Epithelial cell of esophagus (primary cell): ENCODE results near the gene PODXL2.

Experiments used
- DNase-seq: peaks from one replicate; pipeline ENCODE4 v3.0.0; 2010; ENCODE audit warnings: low read depth
- H3K4me3 ChIP-seq: 2 replicates; pipeline ENCODE4 v1.5.1; 2011; ENCODE audit warnings: mild to moderate bottlenecking, low read length, control low read depth
- TF ChIP-seq, protein P1 (sequence below): IDR thresholded peaks from 2 replicates; pipeline ENCODE4 v1.5.1; 2011; ENCODE audit warnings: low read depth, mild to moderate bottlenecking, low read length, control low read depth, inconsistent platforms; ENCODE audit not compliant: insufficient read depth; ENCODE audit errors: missing control alignments

The PODXL2 gene

DNA sequence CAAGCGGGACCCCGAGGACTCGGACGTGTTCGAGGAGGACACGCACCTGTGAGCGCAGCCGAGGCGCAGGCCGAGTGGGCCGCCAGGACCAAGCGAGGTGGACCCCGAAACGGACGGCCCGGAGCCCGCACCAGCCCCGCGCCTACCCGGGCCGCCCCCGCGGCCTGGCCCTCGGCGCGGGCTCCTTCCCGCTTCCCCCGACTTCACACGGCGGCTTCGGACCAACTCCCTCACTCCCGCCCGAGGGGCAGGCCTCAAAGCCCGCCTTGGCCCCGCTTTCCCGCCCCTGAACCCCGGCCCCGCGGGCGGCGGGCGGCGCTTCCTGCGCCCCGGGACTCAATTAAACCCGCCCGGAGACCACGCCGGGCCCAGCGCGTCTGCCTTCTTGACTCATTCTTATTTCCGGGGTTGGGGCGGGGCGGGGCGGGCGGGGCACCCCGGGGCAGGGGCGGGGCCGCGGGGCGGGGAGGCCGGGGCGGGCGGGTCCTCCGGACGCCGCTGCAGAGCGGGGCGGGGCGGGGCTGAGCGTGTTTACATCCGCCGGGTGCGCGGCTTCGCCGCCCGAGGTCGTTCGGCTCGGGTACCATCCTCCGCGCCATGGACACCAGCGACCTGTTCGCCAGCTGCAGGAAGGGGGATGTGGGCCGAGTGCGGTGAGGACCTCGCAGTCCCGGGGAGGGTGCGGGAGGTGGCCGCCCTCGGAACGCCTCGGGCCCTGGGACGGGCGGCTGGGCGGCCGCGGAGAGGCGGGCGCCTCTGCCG lies 43.6 kb downstream of the PODXL2 start, which contains the start of gene ABTB1:
Gene ABTB1 (plus strand): TSS at position 524 of the 762 bp plus-strand sequence. CDS start 74 bp downstream, at position 598.
- peak; percentile 80 for DNase-seq
- TF ChIP-seq, protein P1, sequence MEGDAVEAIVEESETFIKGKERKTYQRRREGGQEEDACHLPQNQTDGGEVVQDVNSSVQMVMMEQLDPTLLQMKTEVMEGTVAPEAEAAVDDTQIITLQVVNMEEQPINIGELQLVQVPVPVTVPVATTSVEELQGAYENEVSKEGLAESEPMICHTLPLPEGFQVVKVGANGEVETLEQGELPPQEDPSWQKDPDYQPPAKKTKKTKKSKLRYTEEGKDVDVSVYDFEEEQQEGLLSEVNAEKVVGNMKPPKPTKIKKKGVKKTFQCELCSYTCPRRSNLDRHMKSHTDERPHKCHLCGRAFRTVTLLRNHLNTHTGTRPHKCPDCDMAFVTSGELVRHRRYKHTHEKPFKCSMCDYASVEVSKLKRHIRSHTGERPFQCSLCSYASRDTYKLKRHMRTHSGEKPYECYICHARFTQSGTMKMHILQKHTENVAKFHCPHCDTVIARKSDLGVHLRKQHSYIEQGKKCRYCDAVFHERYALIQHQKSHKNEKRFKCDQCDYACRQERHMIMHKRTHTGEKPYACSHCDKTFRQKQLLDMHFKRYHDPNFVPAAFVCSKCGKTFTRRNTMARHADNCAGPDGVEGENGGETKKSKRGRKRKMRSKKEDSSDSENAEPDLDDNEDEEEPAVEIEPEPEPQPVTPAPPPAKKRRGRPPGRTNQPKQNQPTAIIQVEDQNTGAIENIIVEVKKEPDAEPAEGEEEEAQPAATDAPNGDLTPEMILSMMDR: no peak
- H3K4me3 ChIP-seq: peak within 1 kb of the TSS; percentile 51

DNA sequence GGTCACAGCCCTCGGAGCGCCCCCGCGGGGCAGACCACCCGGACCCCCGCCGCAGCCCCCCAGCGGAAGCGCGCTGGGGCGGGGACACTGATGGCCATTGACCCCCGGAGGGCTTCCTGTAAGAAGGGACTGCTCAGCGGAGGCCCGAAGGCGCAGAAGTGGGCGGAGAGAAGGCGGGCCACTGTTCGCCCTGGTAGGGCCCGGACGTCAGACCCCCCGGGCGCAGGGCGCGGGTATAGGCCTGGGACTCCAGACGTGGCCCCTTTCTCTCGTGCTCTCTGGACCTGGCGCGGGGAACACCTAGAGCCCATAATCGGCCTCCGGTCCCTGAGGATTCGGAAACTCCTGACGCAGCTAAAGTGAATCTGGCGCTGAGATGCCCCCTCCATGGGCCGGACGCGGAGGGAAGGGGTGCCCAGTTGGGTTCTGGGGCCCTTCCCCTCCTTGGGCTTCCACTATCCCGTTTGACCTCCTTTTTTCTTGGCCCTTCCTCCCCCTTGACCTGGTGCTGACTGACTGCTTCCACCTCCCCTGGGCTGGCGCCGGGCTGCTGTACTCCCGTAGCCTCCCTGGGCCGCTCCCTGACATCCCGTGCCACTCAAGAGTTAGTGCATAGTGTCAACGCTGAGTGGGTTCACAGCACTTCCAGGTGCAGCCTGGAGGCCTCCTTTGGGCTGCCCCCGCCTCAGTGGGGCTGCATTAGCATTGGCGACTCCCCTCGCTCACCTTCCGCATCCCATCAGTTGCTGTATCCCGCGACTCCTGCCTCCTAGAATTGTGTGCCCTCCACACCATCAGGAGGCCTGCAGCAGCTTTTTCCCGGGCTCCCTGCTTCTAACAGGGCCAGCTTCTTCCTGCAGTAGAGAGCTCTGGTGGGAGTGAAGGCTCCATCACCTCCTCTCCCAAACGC lies 44.5 kb downstream of the PODXL2 start:
- peak; percentile 28 for DNase-seq

DNA sequence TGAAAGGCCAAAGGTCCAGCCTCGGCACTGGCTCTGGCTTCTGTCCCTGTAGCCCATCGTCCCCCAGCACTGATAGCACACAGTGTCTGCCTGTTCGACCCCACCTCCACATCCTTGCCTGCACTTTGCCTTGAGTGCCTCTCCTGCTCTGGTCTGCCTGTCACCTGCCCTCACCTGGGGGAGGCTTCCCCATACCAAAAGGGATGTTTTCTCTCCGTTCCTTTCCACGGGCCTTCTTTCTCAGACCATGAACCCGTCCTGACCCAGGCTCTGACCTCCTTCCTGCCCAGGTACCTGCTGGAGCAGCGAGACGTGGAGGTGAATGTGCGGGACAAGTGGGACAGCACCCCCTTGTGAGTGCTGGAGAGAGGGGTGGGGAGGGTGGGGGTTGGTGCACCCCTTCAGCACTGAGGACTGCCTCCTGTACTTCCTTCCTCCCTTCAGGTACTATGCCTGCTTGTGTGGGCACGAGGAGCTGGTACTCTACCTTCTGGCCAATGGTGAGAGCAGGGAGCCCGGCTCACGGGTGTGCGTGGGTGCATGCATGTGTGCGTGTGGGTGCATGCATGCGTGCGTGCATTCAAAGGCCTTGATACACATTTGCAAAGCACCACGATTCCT lies 45.2 kb downstream of the PODXL2 start:
- TF ChIP-seq, protein P1: no peak
- DNase-seq: no peak
- H3K4me3 ChIP-seq: no peak overlapping the region

More for the DNA sequence above, 44.5 kb downstream of the PODXL2 start:
- peak overlapping the region; percentile 51 for H3K4me3 ChIP-seq
- TF ChIP-seq, protein P1: no peak

DNA sequence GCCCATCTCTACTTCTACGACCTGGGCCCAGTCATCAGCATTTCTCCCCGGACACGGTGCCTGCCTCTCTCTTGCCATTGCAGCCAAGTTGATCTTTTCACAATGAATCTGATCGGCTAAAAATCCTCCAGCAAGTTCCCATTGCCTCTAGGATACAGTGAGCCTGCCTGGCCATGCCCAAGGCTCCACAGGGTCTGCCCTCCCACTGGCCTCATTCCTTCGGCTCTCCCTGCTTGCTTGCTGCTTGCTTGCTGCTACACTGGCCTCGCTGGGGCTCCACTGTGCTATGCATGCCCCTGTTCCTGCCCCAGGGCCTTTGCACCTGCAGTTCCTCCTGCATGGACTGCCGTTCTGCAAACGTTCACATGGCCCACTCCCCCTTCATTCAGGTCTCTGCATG lies 45.8 kb downstream of the PODXL2 start:
- DNase-seq: no peak
- TF ChIP-seq, protein P1: no peak
- H3K4me3 ChIP-seq: no peak overlapping the region

DNA sequence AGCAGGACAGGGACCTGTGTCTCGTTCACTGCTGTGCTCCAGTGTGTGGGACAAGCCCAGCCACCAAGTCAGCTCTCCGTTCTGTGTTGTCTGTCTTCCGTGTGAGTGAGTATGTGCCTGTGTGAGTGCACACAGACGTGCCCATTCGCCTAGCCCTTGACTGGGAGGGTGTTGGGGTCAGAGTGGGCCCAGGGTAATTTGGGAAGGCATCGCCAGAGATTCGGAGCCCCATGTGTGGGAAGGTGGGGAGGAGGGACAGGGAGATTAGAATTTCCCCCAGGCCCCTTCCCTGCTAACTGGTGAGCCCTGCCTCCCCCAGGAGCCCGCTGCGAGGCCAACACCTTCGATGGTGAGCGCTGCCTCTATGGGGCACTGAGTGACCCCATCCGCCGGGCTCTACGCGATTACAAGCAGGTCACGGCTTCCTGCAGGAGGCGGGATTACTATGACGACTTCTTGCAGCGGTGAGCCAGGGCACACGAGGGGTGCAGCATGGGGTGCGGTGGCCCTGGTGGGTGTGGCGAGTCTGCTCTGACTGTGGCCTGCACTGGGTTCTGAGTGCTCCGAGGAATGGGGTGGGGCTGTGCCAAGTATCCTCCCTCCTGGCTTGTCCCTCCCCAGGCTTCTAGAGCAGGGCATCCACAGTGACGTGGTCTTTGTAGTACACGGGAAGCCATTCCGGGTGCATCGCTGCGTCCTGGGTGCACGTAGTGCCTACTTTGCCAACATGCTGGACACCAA lies 46.8 kb downstream of the PODXL2 start:
- H3K4me3 ChIP-seq: no peak overlapping the region
- no peak for DNase-seq
- TF ChIP-seq, protein P1: no peak

DNA sequence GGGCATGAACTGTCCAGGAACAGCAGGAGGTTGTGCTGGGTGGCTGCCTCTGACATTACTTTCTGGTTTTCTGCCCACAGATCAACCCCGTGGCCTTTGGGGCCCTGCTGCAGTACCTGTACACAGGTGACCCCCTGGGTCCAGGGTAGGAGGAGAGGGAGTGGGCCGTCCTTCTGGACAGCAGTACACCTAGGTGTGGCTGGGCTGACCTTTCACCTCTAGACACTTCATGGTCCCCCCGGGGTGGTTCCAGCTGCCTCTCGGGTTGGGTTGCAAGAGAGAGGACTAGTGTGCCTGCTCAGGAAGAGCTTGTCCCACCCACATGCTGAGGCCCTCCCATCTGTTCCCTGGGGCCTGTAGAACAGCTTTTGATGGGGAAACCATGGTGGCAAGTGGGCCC lies 47.5 kb downstream of the PODXL2 start:
- TF ChIP-seq, protein P1: no peak
- no peak overlapping the region for H3K4me3 ChIP-seq
- DNase-seq: no peak
